ENCODE data around the gene SLX4.

Gene SLX4

DNA sequence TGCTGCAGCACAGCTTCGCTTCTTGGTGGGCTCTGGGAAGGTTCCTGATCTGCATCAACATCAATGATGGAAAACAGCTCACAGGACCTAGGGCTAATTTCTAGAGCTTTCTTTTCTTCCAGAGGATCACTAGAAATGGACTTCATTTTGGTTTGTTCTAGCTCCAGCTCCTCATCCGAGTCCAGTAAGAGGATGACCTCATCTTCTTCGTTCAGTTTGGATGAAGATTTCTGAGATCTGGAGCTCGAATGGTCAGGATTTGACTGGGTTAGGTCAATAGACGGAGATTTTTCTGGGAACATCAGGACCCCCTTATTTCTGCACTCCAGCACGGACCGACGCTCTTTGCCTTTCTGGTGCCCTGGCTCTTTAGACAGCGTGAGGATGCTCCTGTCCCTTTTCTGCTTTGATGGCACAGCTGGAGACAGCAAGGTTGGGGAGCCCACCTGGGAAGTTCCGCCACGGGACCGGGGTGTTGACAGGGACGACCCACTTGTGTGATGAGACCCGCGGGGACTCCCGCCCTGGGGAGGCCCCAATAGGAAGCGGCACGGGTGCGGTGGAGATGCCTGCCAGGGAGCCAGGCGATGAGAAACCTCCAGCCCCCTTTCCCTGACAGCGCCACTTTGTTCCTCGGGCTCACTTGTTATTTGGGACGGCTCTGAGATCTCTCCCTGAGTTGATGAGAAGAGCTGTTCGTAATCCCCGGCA is 21.3 kb downstream of the SLX4 start:
- Histone ChIP-seq H3K36me3 (ENCODE audit: control insufficient read depth, insufficient read depth, low read length) (no peaks in the 10 kb centered on the region), H3K79me2 (no peaks in the 10 kb centered on the region), H2AFZ (no peak overlapping the region), H3K4me3 (ENCODE audit: low read depth, low read length) (no peak overlapping the region), H3K27ac (no peak overlapping the region), H3K4me2 (ENCODE audit: low read length) (no peak overlapping the region), H3K27me3 (ENCODE audit: control insufficient read depth, insufficient read depth, low read length) (no peaks in the 10 kb centered on the region), H3K4me1 (no peaks in the 10 kb centered on the region), H3K9ac (no peak overlapping the region), H3K9me3 (ENCODE audit: control insufficient read depth, low read length) (no peaks in the 10 kb centered on the region)
- TF ChIP-seq, protein P1, sequence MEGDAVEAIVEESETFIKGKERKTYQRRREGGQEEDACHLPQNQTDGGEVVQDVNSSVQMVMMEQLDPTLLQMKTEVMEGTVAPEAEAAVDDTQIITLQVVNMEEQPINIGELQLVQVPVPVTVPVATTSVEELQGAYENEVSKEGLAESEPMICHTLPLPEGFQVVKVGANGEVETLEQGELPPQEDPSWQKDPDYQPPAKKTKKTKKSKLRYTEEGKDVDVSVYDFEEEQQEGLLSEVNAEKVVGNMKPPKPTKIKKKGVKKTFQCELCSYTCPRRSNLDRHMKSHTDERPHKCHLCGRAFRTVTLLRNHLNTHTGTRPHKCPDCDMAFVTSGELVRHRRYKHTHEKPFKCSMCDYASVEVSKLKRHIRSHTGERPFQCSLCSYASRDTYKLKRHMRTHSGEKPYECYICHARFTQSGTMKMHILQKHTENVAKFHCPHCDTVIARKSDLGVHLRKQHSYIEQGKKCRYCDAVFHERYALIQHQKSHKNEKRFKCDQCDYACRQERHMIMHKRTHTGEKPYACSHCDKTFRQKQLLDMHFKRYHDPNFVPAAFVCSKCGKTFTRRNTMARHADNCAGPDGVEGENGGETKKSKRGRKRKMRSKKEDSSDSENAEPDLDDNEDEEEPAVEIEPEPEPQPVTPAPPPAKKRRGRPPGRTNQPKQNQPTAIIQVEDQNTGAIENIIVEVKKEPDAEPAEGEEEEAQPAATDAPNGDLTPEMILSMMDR (IDR thresholded peaks at IDR 0.05) = no peak

DNA sequence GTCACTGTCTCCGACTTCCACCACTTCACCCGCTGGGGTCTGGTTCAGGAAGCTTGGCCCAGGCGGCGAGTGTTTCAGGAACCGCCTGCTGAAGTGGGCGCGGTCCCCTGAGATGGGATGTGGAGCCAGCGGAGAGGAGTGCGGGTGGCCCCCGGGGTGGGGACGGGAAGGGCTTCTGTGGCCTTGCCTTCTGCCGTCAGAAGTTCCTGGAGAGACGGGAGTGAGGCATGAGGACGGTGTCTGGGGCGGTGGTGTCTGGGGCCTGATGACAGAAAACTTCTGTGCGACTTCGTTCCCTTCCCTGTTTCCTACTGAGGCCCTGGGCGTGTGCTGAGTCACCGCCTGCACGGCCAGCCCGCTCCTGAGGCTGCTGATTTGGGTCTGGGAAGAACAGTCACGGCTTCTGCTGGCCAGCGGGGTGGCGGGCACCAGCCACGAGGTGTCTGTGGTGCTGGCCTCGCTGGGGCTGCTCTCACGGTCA is 21.9 kb downstream of the SLX4 start:
- Histone ChIP-seq H3K36me3 (ENCODE audit: control insufficient read depth, insufficient read depth, low read length) (no peaks in the 10 kb centered on the region), H3K9me3 (ENCODE audit: control insufficient read depth, low read length) (no peaks in the 10 kb centered on the region), H3K4me2 (ENCODE audit: low read length) (no peak overlapping the region), H3K4me1 (no peaks in the 10 kb centered on the region), H3K79me2 (no peaks in the 10 kb centered on the region), H3K4me3 (ENCODE audit: low read depth, low read length) (no peak overlapping the region), H3K27me3 (ENCODE audit: control insufficient read depth, insufficient read depth, low read length) (no peaks in the 10 kb centered on the region), H3K9ac (no peak overlapping the region), H2AFZ (no peak overlapping the region), H3K27ac (no peak overlapping the region)
- TF ChIP-seq, protein P1 (IDR thresholded peaks at IDR 0.05) = no peak

DNA sequence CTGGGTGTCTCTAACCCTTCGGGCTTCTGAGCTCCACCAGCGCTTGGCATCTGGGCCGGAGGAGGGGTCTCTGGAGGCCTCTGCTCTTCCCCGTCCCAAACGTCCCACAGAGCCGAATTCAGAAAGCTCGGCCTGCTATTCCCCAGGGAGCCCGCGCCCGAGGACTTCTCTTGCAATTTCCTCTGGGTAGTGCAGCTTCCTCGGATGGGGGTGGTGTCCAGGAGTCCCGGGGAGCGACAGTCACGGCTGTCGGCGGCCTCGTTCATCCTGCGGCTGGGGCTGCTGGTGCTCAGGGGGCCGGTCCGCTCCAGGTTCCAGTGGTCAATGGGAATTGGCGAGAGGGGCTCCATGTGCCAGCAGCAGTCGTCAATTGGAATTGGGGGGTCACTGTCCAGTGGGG is 22.4 kb downstream of the SLX4 start:
- Histone ChIP-seq H3K4me1 (no peaks in the 10 kb centered on the region), H3K9me3 (ENCODE audit: control insufficient read depth, low read length) (no peaks in the 10 kb centered on the region), H3K27ac (no peak overlapping the region), H3K79me2 (no peaks in the 10 kb centered on the region), H3K4me2 (ENCODE audit: low read length) (no peak overlapping the region), H2AFZ (no peak overlapping the region), H3K36me3 (ENCODE audit: control insufficient read depth, insufficient read depth, low read length) (no peaks in the 10 kb centered on the region), H3K4me3 (ENCODE audit: low read depth, low read length) (no peak overlapping the region), H3K27me3 (ENCODE audit: control insufficient read depth, insufficient read depth, low read length) (no peaks in the 10 kb centered on the region), H3K9ac (no peak overlapping the region)
- TF ChIP-seq, protein P1 (IDR thresholded peaks at IDR 0.05) = no peak

DNA sequence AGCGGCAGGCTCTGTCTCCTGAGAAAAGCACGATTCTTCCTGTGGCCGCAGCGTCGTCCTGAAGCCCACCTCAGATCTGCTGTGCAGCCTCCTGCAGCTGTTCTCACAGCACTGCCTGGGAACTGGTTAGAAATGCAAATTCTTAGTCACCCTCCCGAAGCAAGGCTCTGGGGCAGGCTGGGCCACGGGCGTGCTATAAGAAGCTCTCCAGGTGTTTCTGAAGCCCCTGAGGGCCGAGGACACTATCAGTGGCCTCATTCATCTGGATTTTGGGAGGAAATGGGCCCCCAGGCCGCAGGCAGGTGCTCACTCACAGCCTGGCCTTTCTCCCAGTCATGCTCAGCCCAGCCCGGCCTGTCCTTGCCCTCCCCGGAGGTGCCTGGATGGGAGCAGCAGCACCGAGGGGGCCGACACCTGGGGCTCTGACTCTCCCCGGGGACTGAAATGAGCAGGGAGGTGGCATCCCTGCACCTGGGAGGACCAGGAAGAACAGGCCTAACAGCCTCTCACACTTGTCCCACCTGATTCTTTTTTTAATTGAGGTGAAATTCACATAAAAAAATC is 23.8 kb downstream of the SLX4 start:
- H2AFZ ChIP-seq = no peak overlapping the region
- H3K79me2 ChIP-seq = no peaks in the 10 kb centered on the region
- H3K4me1 ChIP-seq = no peaks in the 10 kb centered on the region
- TF ChIP-seq, protein P1 (IDR thresholded peaks at IDR 0.05) = no peak
- no peak overlapping the region for H3K4me3 ChIP-seq (ENCODE audit: low read depth, low read length)
- H3K9me3 ChIP-seq (ENCODE audit: control insufficient read depth, low read length) = no peaks in the 10 kb centered on the region
- H3K9ac ChIP-seq = no peak overlapping the region
- no peaks in the 10 kb centered on the region for H3K27me3 ChIP-seq (ENCODE audit: control insufficient read depth, insufficient read depth, low read length)
- no peak overlapping the region for H3K27ac ChIP-seq
- H3K36me3 ChIP-seq (ENCODE audit: control insufficient read depth, insufficient read depth, low read length) = no peaks in the 10 kb centered on the region
- no peak overlapping the region for H3K4me2 ChIP-seq (ENCODE audit: low read length)

DNA sequence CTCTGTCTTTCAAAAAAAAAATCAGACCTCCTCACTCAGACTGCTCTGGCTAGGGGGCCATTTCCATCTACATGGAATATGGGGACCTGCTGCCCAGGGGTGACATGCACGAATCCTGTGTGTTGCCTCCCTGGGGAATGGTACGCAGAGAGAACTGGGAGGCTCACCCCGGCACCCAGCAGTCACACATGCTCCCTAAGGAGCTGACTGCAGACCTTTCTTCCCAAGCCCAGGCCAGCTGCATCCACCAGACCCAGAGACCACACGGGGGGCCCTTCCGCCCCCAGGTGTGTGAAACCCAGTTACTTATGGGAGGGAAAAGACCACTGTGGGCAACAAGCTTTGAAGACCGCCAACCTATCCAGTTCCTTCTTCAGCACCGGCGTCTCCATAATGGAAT is 27.0 kb downstream of the SLX4 start:
- Histone ChIP-seq H3K27me3 (ENCODE audit: control insufficient read depth, insufficient read depth, low read length) (no peaks in the 10 kb centered on the region), H3K9ac (no peak overlapping the region), H3K79me2 (no peaks in the 10 kb centered on the region), H3K9me3 (ENCODE audit: control insufficient read depth, low read length) (no peaks in the 10 kb centered on the region), H3K4me3 (ENCODE audit: low read depth, low read length) (no peak overlapping the region), H3K4me1 (no peaks in the 10 kb centered on the region), H3K4me2 (ENCODE audit: low read length) (no peak overlapping the region), H3K36me3 (ENCODE audit: control insufficient read depth, insufficient read depth, low read length) (no peaks in the 10 kb centered on the region), H3K27ac (no peak overlapping the region), H2AFZ (no peak overlapping the region)
- TF ChIP-seq, protein P1 (IDR thresholded peaks at IDR 0.05) = no peak

Data from parathyroid adenoma (tissue), 2 donors.